HCT116 (cell line): ENCODE measurements around the gene TNIP1. TPM values are rescaled to one million over a fixed set of nuclear protein-coding genes. Genes with fewer than 3 reads are reported as not detected.

Source experiments
- ATAC-seq: fragments of 200-7000 bp; cut with Tn5 transposase; 2 replicates; pipeline ENCODE4 v1.9.1; 2020; ENCODE audit warnings: mild to moderate bottlenecking, moderate library complexity
- BruUV-seq: library from RNA; stranded (reverse); fragments of 400-500 nt; replicated peaks from 2 replicates; lab custom pipeline; 2021; lab: Mats Ljungman, UMichigan
- CTCF ChIA-PET: fragments of 300-600 bp; sonication (Branson Sonifier 250); formaldehyde crosslinking; loops from one replicate; lab custom pipeline; 2021; ENCODE audit warnings: antibody characterized with exemption; lab: Charles Lee
- POLR2A ChIA-PET: fragments of 300-600, 350-600 bp; sonication (Branson Sonifier 250); formaldehyde crosslinking; loops from one replicate; lab custom pipeline; 2021; ENCODE audit warnings: antibody characterized with exemption; lab: Charles Lee
- RAD21 ChIA-PET, 2 experiments: fragments of 300-600 bp; sonication (Branson Sonifier 250); formaldehyde crosslinking; loops; one replicate each; lab custom pipeline; 2023; ENCODE audit warnings: low total read pairs in 2 of 2; ENCODE audit not compliant: uncharacterized antibody in 2 of 2, unreplicated experiment in 2 of 2, low non-redundant PET in 1 of 2; lab: Charles Lee
- DNase-seq: peaks from one replicate; pipeline ENCODE4 v3.0.0-alpha.2; 2010; ENCODE audit warnings: low read depth, low spot score
- H2AFZ ChIP-seq: fragments of 200-600 bp; shearing (Covaris generic), sonication (generic); 2 replicates; pipeline ENCODE4 v1.6.1; 2017; ENCODE audit warnings: low read depth, mixed run types, mixed read lengths, antibody characterized with exemption, low read length; ENCODE audit not compliant: poor library complexity, severe bottlenecking
- H3K27ac ChIP-seq: 2 replicates; pipeline ENCODE4 v1.5.1; 2012; ENCODE audit warnings: low read depth, low read length
- H3K27me3 ChIP-seq: fragments of 200-600 bp; sonication (generic); 2 replicates; pipeline ENCODE4 v1.6.1; 2016; ENCODE audit warnings: mixed run types, low read length, mixed read lengths; ENCODE audit not compliant: insufficient read depth
- H3K36me3 ChIP-seq, 2 experiments: fragments of 200-500 bp in 1 of 2; fragments of 200-600 bp in 1 of 2; sonication (Bioruptor generic) in 1 of 2; sonication (generic) in 1 of 2; 2 replicates each; pipeline versions ENCODE4 v1.5.1 to v1.6.1; 2014 to 2016; ENCODE audit warnings: low read length in 2 of 2, inconsistent platforms in 1 of 2, mixed read lengths in 1 of 2, mixed run types in 1 of 2; ENCODE audit not compliant: insufficient read depth in 2 of 2, control insufficient read depth in 1 of 2
- H3K4me1 ChIP-seq, 2 experiments: fragments of 200-600 bp in 1 of 2; sonication (generic) in 1 of 2; 2 replicates each; pipeline versions ENCODE4 v1.5.1 to v1.6.1; 2012 to 2017; ENCODE audit warnings: low read length in 2 of 2, inconsistent platforms in 1 of 2, mild to moderate bottlenecking in 1 of 2, mixed read lengths in 1 of 2, mixed run types in 1 of 2, moderate library complexity in 1 of 2; ENCODE audit not compliant: insufficient read depth in 2 of 2, control insufficient read depth in 1 of 2
- H3K4me2 ChIP-seq: fragments of 200-600 bp; sonication (generic); 2 replicates; pipeline ENCODE4 v1.6.1; 2017; ENCODE audit warnings: mixed run types, low read length, mixed read lengths
- H3K4me3 ChIP-seq, 2 experiments: fragments of 200-600 bp in 1 of 2; sonication (generic) in 1 of 2; replicated peaks in 1 of 2; 2 replicates each; pipeline ENCODE4 v1.5.1; 2011 to 2016; ENCODE audit warnings: low read length in 2 of 2, control low read depth in 1 of 2, low read depth in 1 of 2, mild to moderate bottlenecking in 1 of 2, mixed read lengths in 1 of 2, mixed run types in 1 of 2
- H3K79me2 ChIP-seq: fragments of 200-600 bp; sonication (generic); 2 replicates; pipeline ENCODE4 v1.6.1; 2017; ENCODE audit warnings: mild to moderate bottlenecking, mixed run types, low read length, moderate library complexity, mixed read lengths; ENCODE audit not compliant: insufficient read depth
- H3K9ac ChIP-seq: fragments of 200-600 bp; sonication (generic); 2 replicates; pipeline ENCODE4 v1.6.1; 2016; ENCODE audit warnings: low read length, mixed read lengths
- H3K9me2 ChIP-seq: fragments of 200-600 bp; sonication (generic), shearing (Covaris generic); 2 replicates; pipeline ENCODE4 v1.6.1; 2017; ENCODE audit warnings: mixed run types, mild to moderate bottlenecking, moderate library complexity; ENCODE audit not compliant: insufficient read depth
- H3K9me3 ChIP-seq, 2 experiments: fragments of 200-500 bp in 1 of 2; fragments of 200-600 bp in 1 of 2; sonication (Bioruptor generic) in 1 of 2; sonication (generic) in 1 of 2; 2 replicates each; pipeline ENCODE4 v1.6.1; 2014 to 2017; ENCODE audit warnings: low read length in 2 of 2, mixed read lengths in 2 of 2, inconsistent platforms in 1 of 2, low read depth in 1 of 2, mild to moderate bottlenecking in 1 of 2, mixed run types in 1 of 2, moderate library complexity in 1 of 2; ENCODE audit not compliant: control insufficient read depth in 1 of 2, insufficient read depth in 1 of 2
- H4K20me1 ChIP-seq: fragments of 200-600 bp; sonication (generic), shearing (Covaris generic); 2 replicates; pipeline ENCODE4 v1.6.1; 2017; ENCODE audit warnings: mixed run types, mild to moderate bottlenecking, moderate library complexity; ENCODE audit not compliant: insufficient read depth
- ATF3 ChIP-seq: IDR thresholded peaks from 2 replicates; pipeline ENCODE4 v1.6.1; 2012
- CBX3 ChIP-seq: IDR thresholded peaks from 2 replicates; pipeline ENCODE4 v1.6.1; 2012; ENCODE audit warnings: low read depth
- CEBPB ChIP-seq: IDR thresholded peaks from 2 replicates; pipeline ENCODE4 v1.6.1; 2012; ENCODE audit warnings: low read depth
- EGR1 ChIP-seq: IDR thresholded peaks from 2 replicates; pipeline ENCODE4 v1.6.1; 2012; ENCODE audit warnings: low read depth
- EZH2 ChIP-seq: fragments of 200-600 bp; sonication (generic); IDR thresholded peaks from 2 replicates; pipeline ENCODE4 v1.6.1; 2017; ENCODE audit warnings: antibody characterized with exemption, mixed run types
- EZH2phosphoT487 ChIP-seq: fragments of 200-600 bp; IDR thresholded peaks from 2 replicates; pipeline ENCODE4 v1.6.1; 2018; ENCODE audit warnings: antibody characterized with exemption, borderline replicate concordance
- FOSL1 ChIP-seq: IDR thresholded peaks from 2 replicates; pipeline ENCODE4 v1.6.1; 2012; ENCODE audit warnings: low read depth
- JUND ChIP-seq: IDR thresholded peaks from 2 replicates; pipeline ENCODE4 v1.6.1; 2012
- MAX ChIP-seq: IDR thresholded peaks from 2 replicates; pipeline ENCODE4 v1.6.1; 2012
- POLR2A ChIP-seq: IDR thresholded peaks from 2 replicates; pipeline ENCODE4 v1.7.0; 2011; ENCODE audit warnings: borderline replicate concordance; ENCODE audit not compliant: insufficient read depth, insufficient read length; ENCODE audit errors: extremely low read depth
- POLR2AphosphoS5 ChIP-seq: IDR thresholded peaks from 2 replicates; pipeline ENCODE4 v1.6.1; 2011; ENCODE audit warnings: mild to moderate bottlenecking, low read depth, low read length, moderate library complexity
- REST ChIP-seq: IDR thresholded peaks from 2 replicates; pipeline ENCODE4 v1.6.1; 2012; ENCODE audit warnings: low read depth
- SRF ChIP-seq: IDR thresholded peaks from 2 replicates; pipeline ENCODE4 v1.6.1; 2012; ENCODE audit warnings: low read depth
- TCF7L2 ChIP-seq: IDR thresholded peaks from 2 replicates; pipeline ENCODE4 v1.7.0; 2011; ENCODE audit warnings: borderline replicate concordance, inconsistent platforms; ENCODE audit not compliant: insufficient read depth, insufficient read length; ENCODE audit errors: extremely low read depth
- YY1 ChIP-seq: IDR thresholded peaks from 2 replicates; pipeline ENCODE4 v1.6.1; 2011; ENCODE audit warnings: low read length, low read depth, moderate library complexity, mild to moderate bottlenecking; ENCODE audit not compliant: insufficient replicate concordance; ENCODE audit errors: extremely low read depth
- ZBTB33 ChIP-seq: IDR thresholded peaks from 2 replicates; pipeline ENCODE4 v1.6.1; 2011; ENCODE audit warnings: mild to moderate bottlenecking, low read length, moderate library complexity; ENCODE audit not compliant: insufficient replicate concordance; ENCODE audit errors: extremely low read depth
- ZFX ChIP-seq: fragments of 450-650 bp; IDR thresholded peaks from 2 replicates; pipeline ENCODE4 v1.6.1; 2017
- ZNF274 ChIP-seq: fragments of 200-500 bp; sonication (Bioruptor generic); IDR thresholded peaks from 2 replicates; pipeline ENCODE4 v1.6.1; 2014; ENCODE audit warnings: mild to moderate bottlenecking, low read depth, low read length, inconsistent platforms
- intact Hi-C: fragments of 100-400 bp; cut with micrococcal nuclease; formaldehyde crosslinking; loops from 2 replicates; pipeline ENCODE4 v1.10.0; 2022
- total RNA-seq: library from RNA; stranded (reverse); gene quantifications from one replicate; pipeline ENCODE4 v1.2.1, GENCODE V29; 2021; ENCODE audit not compliant: unreplicated experiment

The TNIP1 gene
- total RNA-seq, 1 experiment from 2014 or later = 46.0 TPM

- intact Hi-C loops = no loop called here
- ChIA-PET CTCF (interaction anchor here (1.5 kb wide), 1 partner anchor 10 kb away, joined by 4 read pairs; no protein-coding TSS in a partner anchor), POLR2A (no interaction called here), RAD21 (no interaction called here)
- Histone ChIP-seq H3K4me1 (no peaks in the 10 kb centered on the region), H3K79me2 (no peaks in the 10 kb centered on the region), H3K9me3 (no peaks in the 10 kb centered on the region), H3K9me2 (no peaks in the 10 kb centered on the region), H3K27ac (no peak overlapping the region), H2AFZ (no peak overlapping the region), H4K20me1 (no peaks in the 10 kb centered on the region), H3K27me3 (no peaks in the 10 kb centered on the region), H3K4me3 (no peak overlapping the region), H3K36me3 (peaks cover 0 to 12% of the 10 kb centered on the region in 2 experiments; a peak in 2 of 4 replicates), H3K9ac (no peak overlapping the region), H3K4me2 (no peak overlapping the region)
- DNase-seq (no peak), ATAC-seq (no peak)
- TF ChIP-seq POLR2A (no peak), YY1 (no peak), MAX (no peak), TCF7L2 (no peak), ZFX (no peak), ATF3 (no peak), ZBTB33 (no peak), EZH2phosphoT487 (no peak), EGR1 (no peak), EZH2 (no peak), CEBPB (no peak), JUND (no peak), REST (no peak), ZNF274 (no peak), SRF (no peak), POLR2AphosphoS5 (no peak), FOSL1 (no peak), CBX3 (no peak)
- BruUV-seq = no TSS peak
Observed at GRCh38 chr5:151105561-151105960, 24.7 kb upstream of the TNIP1 start.
